GM19328 (cell line): ENCODE results near the gene ARHGAP23.
"Not testable (repeated sequence)": the region's sequence is repeated elsewhere in the genome, so short reads cannot be mapped to it uniquely, and the experiment has no call there.

Source experiments
- ATAC-seq: cut with Tn5 transposase; IDR thresholded peaks from one replicate; pipeline ENCODE4 v1.9.1; 2021; ENCODE audit warnings: mild to moderate bottlenecking, moderate library complexity; ENCODE audit not compliant: unreplicated experiment

Gene ARHGAP23

DNA sequence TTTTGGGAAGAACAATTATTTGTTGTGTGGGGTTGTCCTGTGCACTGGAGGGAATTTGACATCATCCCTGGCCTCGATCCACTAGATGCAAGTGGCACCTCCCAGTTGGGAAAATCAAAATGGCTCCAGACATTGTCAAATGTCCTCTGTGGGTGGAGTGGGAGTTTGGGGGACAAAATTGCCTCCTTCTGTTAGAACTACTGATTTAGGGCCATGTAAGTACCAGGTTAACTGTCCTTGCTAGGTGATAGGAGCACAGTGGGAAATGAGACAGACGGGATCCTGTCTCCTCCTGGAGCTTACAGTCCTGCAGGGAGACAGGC lies 56.8 kb downstream of the ARHGAP23 start:
- ATAC-seq, result no peak

DNA sequence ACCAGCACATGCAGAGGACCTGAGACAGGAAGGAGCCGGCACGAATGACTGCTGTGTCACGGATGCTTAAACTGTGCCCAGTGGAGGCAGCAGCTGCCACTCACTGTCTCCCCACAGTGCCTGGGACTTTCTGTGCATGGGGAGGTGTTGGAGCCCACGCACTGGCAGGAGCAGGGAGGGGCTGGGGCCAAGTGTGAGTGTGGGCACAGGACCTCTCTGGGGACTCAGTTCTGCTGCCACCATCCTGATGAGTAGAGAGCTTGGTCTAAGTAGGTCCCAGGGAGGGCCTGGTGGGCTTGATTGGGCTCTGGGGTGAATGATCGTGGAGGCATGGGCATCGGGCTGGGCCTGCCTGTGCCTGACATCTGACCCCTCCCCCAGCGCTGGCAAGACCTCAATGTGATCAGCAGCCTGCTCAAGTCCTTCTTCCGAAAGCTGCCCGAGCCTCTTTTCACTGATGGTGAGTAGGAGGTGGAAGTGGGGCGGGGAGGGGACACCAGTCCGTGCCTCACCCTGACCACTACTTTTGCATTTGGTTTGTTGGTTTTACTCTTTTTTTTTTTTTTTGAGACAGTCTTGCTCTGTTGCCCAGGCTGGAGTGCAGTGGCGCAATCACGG lies 57.5 kb downstream of the ARHGAP23 start:
- ATAC-seq, result peak; percentile 69

DNA sequence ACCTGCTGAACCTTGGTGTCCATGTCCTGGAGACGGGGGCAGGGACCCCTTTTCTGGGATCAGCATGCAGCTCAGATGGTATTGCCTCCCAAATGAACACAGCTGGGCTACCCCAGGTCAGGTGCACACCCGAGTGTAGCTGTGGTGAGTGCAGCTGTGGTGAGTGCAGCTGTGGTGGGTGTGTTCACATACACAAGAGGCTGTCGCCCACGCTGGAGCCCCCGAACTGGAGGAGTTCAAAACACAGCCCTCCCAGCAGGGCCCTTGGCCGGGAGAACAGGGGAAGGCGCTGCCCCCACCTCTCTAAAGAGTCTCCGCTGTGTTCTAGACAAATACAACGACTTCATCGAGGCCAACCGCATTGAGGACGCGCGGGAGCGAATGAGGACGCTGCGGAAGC lies 61.5 kb downstream of the ARHGAP23 start:
- ATAC-seq, result not testable (repeated sequence)

DNA sequence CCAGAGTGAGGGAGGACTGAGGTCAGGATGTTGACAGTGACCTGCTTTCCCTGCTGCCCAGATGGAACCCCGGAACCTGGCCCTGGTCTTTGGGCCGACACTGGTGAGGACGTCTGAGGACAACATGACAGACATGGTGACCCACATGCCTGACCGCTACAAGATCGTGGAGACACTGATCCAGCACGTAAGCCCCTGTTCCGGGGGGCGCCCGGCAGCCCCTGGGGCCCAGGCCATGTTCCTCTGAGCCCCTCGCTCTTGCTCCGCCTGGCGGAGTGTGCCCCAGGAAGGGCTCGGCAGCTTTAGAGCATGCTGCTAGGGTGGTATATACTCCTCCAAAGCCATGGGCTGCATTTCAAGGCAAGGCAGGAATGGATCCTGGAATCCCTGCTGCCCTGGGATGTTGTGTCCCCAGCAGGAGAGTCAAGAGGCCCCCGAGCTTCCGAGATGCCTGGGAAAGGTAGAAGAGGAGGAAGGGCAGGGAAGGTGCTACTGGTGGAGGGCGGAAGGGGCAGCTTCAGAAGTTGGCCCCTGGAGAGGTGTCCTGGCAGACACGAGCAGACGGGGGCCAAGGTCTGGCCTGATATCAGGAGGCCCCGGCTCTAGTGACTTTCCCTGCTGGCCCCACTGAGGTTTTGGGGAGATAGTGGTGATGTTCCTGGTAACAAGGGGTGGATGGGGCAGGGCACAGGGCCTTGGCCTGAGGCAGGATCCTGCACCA lies 63.2 kb downstream of the ARHGAP23 start:
- ATAC-seq, result not testable (repeated sequence)

DNA sequence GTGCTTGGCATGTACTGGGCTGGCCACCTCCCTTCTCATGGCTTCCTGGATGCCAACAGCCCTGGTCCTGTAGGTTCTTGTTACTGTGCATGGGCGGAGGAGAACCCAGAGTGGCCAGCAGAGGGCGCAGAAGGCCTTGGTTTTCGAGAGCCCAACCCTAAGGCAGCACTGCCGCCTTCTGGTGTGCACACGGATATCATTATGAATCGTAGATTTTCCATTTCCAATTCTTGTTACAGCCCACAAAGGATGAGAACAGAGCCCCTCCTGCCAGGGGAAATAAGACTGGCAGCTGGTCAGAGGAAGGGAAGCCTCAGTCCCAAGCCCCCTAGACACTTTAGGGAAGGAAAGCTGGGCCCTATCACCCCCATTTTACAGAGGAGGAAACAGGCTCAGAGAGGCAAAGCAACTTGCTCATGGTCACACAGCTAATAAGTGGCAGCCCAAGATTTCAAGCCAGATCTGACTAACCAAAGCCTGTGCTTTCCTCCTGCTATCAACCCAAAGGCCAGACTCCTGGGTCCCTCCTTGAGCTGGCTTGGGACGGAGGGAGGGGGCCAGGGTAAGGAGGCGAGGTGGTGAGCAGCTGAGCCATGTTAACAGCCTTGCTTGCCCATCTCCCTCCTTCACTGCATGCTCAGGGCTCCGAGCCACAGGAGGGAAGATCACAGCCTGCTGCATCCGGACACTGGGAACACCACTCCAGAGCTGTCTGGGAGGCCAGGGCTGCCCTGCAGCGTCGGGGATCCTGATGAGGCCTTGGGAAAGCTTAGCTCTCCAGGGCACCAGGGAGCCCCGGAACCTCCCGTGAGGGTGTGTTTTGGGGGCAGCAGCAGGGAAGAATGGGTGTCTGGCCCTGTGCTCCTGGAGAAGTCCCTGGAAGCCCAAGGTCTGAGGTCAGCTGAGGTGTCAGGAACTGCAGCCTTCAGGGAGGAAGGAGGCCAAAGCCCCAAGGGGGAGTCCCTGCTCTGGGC lies 64.1 kb downstream of the ARHGAP23 start:
- ATAC-seq, result not testable (repeated sequence)

DNA sequence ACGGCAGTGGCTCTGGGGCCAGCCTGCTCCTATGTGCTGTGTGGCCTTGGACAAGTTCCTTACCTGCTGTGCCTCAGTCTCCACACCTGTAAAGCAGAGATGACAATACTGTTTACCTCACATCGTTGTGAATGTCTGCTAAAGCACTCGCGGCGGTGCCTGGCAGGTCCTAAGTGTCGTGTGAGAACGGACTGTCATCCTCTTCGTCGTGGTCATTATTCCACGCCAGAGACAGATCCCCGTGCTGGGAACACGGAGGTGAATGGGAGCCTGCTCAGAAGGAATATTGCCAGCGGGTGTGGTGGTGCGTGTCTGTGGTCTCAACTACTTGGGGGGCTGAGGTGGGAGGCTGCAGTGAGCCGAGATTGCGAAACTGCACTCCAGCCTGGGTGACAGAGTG lies 65.9 kb downstream of the ARHGAP23 start:
- ATAC-seq, result not testable (repeated sequence)

DNA sequence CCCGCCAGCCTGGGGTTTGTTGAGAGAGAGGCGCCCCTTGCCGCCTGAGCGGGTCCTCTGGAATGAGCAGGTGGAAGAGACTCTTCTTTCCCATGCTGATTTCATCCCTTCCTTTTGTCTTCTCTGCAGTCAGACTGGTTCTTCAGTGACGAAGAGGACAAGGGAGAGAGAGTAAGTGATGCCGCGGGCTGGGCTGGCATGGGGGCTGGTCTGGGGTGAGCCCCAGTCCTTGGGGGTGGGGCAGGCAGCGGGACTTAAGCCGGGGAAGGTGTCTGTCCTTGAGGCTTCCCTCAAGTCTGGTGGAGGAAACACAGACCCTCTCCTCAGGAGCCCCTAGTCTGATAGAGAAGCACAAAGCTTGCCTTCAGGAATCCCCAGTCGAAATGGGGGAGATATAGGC lies 69.4 kb downstream of the ARHGAP23 start:
- not testable (repeated sequence) for ATAC-seq

DNA sequence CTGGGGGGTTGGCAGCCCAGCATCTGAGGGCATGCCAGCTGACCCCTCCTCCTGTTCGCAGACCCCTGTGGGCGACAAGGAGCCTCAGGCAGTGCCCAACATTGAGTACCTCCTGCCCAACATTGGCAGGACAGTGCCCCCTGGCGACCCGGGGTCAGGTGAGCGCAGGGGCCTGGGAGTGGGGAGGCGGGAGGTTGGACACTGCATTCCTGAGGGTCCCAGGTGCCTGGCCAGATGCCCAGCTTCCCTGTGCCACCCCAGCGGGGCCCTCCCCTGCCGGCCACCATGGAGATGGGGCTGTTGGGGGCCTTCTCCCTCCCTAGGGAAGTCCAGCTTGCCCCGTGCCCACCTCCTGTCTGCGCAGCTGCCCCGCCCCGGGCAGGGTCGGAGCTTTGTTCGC lies 70.1 kb downstream of the ARHGAP23 start:
- ATAC-seq, result no peak

DNA sequence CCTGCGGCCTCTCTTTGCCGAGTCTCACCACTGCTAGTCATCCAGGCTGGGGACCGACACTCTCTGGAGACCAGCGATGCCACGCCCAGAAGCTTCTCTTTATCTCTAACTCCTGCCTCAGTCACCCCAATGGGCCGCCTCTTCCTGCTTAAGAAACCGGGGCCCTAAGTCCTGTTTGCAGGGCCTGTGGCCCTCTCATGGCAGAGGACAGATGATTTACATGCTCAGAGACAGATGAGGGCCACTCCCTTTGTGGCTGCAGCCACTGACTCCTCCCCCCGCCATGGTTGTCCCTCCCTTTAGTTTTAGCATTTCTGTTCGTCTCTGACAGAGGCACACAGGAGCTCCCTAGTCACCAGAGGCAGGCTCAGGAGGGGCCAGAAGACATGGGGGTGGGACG lies 71.0 kb downstream of the ARHGAP23 start:
- ATAC-seq, result not testable (repeated sequence)

DNA sequence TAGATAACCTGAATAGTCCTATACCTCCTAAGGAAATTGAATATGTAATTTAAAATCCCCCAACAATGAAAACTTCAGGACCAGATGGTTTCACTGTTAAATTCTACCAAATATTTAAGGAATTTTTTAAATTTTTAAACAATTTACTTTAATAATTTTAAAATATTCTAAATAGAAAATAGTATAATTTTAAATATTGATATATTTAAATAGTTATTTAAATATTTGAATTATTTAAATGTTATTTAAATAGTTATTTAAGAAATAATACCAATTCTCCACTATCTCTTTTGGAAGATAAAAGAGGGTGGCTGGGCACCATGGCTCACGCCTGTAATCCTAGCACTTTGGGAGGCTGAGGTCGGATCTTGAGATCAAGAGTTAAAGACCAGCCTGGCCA lies 73.5 kb downstream of the ARHGAP23 start:
- ATAC-seq, result not testable (repeated sequence)

DNA sequence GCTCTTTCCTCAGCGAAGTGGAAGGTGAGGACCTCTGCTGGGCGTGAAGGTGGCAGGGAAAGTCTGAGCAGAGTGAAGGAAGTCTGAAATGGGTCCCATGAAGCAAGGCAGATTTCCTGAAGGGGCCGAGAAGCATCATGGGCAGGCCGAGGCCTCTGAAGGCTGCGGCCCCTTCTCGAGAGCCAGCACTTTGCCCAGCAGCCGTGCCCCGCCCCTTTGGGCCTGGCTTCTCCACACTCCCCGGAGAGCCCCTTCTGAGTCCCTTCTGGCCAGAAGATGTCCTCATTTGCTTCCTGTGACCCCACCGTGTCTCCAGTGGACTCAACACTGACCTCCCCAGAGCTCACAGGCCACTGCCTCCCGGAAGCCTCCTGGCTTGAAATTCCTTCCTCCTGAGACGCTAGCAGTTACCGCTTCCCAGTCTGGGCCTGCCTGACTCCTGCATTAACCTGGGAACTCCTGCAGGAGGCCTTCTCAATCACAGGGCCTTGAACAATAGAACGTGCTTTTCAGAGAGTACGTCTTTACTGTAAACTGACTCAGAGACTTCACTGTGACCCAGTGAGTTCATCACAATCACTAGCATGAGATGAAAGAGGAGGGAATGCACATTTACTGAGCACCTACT lies 75.1 kb downstream of the ARHGAP23 start:
- not testable (repeated sequence) for ATAC-seq

DNA sequence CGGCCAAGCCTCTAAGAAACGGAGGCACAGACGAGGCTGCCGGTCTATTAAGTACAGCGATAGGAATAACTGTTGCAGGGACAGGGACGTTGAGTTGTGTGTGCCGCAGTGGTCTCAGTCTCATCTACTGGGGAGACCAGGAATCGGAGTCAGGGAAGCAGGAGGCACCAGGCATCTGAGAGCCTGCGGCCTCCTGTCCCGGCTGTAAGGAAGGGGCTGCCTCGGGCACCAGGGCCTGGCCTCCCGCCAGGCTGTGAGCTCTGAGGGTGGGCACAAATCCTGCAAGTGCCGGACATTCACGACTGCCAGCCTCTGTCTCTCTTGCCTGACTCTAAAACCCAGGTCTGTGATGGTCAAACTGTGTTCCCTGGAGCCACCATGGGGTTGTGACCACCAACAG lies 76.0 kb downstream of the ARHGAP23 start:
- no peak for ATAC-seq

DNA sequence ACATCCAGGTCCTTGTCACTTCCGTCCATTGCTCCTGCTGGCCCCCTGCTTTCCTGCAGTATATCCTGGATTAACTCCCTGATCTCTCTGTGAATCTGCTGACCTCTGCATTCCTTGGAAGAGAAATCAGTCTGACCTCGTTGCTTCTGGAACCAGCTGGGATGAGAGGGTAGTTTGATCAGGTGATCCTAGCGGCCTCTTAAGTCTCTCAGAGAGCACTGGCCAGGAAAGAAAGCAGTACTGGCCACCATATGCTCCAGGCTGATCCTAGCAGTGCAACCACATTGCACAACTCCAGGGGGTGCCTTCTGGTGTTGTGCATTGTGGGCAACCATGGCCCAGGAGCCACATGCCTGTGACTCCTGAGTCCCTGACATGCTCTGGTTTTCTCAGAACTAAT lies 79.2 kb downstream of the ARHGAP23 start:
- ATAC-seq, result no peak

DNA sequence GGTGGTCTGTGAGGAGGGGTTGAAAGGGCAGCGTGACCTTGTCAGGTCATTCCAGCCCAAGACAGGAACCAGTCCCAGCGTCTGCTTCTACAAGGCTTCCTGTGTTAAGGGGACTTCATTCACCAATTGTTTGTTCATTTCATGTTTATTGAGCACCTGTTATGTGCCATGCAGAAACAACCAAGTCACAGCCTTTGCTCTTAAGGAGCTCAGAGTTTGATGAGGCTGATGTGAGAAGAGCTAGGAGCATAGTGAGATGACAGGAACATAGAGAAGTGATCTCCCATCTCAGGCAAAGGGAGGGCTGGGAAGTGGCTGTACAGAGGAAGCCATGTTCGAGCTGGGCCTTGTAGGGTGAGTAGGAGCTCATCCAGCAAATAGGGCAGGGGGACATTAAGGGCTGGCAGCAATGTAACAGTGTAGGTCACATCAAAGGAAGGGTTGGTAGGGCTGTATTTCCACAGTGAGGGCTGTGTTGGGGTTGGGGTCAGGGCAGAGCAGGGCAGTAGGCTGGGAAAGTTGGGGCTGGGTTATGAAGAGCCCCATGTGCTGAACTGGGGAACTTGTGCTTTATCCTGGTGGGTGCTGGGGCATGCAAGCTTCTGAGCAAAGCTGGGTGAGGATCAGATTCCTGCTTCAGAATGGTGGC lies 79.8 kb downstream of the ARHGAP23 start:
- ATAC-seq, result no peak

DNA sequence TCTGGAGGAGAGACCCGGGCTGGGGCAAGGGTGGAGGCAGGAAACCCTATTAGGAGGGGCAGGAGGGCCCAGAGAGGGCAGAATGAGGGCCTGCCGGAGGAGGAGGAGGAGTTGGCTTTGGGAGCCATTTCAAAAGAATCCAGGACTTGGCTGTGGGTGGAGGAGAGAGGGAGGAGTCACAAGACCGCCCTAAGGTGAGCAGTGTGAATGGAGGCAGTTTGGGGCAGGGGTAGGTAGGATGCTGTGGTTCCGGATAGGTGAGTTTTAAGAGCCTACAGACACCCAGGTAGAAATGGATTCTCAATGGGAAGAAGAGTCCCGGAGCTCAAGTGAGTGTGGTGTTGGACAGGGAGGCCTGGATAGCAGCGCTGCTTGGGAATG lies 80.3 kb downstream of the ARHGAP23 start:
- ATAC-seq, result no peak

DNA sequence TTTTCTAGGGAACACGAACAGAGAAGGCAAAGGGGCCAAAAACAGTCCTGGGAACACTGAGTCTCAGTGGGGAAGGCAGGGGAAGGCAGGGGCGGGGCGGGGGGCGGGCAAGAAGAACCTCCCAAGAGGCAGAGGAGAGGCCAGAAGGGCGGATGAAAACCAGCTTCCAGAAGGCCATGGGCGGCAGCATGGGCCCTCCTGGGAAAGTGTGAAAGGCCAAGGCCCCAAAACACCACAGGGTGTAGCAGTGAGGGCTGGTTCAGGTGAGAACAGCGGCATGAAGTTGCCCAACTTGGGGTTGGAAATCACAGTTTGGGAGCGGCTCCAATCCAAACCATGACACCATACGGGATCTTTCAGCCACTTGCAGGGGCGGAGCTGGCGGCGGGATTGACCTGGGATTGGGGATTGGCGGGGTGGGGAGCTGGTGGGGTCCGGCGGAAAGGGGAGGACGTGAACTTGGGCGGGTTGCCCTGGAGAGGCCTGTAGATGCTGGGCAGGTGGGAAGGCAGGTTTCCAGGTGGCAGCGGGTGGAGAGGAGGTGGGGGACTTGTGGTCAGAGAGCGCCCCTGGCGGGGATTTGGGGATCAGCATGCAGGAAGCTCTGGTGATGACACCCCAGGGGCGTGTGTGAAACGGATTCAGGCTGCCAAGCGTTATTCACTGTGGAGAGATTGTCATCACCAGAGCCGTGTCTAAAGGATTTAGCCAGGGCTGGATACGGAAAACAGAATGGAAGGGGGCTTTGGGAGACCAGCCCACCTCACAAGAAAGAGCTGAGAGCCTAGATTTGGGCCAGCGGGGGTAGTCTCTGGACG lies 80.9 kb downstream of the ARHGAP23 start:
- no peak for ATAC-seq

DNA sequence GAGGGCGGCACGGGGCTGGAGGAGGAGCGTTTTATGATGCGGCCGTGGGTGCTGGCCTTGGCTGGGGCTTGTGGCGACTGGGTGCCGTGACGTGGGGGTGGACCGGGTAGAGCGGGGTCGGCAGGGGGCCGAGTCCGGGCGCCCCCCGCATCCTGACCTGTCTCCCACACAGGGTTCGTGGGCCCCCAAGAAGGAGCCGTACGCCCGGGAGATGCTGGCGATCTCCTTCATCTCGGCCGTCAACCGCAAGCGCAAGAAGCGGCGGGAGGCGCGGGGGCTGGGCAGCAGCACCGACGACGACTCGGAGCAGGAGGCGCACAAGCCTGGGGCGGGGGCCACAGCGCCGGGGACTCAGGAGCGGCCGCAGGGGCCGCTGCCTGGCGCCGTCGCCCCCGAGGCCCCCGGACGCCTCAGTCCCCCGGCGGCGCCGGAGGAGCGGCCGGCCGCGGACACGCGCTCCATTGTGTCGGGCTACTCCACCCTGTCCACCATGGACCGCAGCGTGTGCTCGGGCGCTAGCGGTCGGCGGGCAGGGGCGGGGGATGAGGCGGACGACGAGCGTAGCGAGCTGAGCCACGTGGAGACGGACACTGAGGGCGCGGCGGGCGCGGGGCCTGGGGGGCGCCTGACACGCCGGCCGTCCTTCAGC lies 81.6 kb downstream of the ARHGAP23 start:
- ATAC-seq, result no peak

DNA sequence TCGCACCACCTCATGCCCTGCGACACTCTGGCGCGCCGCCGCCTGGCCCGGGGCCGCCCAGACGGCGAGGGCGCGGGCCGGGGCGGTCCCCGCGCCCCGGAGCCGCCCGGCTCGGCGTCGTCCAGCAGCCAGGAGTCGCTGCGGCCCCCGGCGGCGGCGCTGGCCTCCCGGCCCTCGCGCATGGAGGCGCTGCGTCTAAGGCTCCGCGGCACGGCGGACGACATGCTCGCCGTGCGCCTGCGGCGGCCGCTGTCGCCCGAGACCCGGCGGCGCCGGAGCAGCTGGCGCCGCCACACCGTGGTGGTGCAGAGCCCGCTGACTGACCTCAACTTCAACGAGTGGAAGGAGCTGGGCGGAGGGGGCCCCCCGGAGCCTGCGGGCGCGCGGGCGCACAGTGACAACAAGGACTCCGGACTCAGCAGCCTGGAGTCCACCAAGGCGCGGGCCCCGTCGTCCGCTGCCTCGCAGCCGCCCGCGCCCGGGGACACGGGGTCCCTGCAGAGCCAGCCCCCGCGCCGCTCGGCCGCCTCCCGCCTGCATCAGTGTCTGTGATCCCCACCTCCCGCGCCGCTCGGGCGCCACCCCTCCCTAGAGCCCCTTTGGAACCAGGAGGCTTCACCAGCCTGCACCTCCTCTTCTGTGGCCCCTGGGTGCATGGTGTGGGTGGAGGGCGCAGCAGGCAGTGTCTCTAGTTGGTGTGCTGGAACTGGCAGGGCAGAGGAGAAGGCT lies 82.3 kb downstream of the ARHGAP23 start:
- ATAC-seq, result no peak
